ENCODE results near the gene CST7.

CST7 gene

DNA sequence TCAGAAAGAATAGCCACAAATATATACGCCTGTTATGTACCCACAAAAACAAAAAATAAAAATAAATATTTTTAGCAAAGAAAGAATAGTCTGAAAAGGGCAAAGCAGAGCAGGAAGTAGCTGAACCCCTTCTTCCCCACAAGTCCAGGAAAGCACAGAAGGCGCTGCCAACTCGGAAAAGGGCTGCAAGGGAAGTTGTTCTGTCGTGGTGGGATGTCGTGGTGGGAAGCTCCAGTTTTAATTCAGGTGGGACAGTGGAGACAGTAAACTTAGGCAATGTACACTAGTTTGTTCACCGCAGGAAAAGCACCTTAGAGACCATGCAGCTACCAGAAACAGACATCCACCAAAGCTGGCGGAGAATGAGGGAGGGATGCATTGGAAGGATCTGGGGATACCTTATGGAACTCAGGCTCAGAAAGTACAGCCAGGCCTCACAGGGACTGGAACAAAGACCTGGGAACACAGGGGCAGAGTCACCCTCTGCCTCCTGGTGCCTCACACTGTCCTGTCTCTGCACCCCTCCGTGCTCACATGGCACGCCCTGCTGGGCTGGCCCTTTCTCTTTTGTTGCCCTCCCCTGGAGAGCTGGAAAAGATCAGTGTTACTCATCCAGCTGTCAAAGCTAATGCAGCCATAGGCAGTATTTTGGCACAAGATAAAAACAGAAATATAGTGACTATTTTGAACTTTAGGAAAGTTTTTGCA lies 46.8 kb downstream of the CST7 start:
- Histone ChIP-seq H3K4me2 (ENCODE audit: low read length) (no peak overlapping the region), H4K20me1 (ENCODE audit: insufficient read depth, low read length) (no peaks in the 10 kb centered on the region), H3F3A (ENCODE audit: insufficient read depth, low read length) (no peaks in the 10 kb centered on the region), H3K9me3 (ENCODE audit: low read length) (no peaks in the 10 kb centered on the region), H3K9me2 (ENCODE audit: low read depth, low read length) (no peaks in the 10 kb centered on the region), H3K4me1 (ENCODE audit: insufficient read depth, low read length, severe bottlenecking) (peaks cover 32% of the 10 kb centered on the region), H3K27me3 (ENCODE audit: insufficient read depth, low read length) (no peaks in the 10 kb centered on the region), H3K27ac (ENCODE audit: low read depth, low read length, poor library complexity, severe bottlenecking) (no peak overlapping the region), H3K79me2 (ENCODE audit: insufficient read depth, low read length) (no peaks in the 10 kb centered on the region), H3K4me3 (ENCODE audit: low read depth, low read length, poor library complexity, severe bottlenecking) (no peak overlapping the region), H2AFZ (ENCODE audit: low read length) (no peak overlapping the region), H3K9ac (ENCODE audit: low read length) (no peak overlapping the region), H3K36me3 (ENCODE audit: insufficient read depth, low read length) (no peaks in the 10 kb centered on the region)
- TF ChIP-seq, protein P1, sequence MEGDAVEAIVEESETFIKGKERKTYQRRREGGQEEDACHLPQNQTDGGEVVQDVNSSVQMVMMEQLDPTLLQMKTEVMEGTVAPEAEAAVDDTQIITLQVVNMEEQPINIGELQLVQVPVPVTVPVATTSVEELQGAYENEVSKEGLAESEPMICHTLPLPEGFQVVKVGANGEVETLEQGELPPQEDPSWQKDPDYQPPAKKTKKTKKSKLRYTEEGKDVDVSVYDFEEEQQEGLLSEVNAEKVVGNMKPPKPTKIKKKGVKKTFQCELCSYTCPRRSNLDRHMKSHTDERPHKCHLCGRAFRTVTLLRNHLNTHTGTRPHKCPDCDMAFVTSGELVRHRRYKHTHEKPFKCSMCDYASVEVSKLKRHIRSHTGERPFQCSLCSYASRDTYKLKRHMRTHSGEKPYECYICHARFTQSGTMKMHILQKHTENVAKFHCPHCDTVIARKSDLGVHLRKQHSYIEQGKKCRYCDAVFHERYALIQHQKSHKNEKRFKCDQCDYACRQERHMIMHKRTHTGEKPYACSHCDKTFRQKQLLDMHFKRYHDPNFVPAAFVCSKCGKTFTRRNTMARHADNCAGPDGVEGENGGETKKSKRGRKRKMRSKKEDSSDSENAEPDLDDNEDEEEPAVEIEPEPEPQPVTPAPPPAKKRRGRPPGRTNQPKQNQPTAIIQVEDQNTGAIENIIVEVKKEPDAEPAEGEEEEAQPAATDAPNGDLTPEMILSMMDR (IDR thresholded peaks at IDR 0.05; ENCODE audit: low read length), result no peak
- TF ChIP-seq EZH2 (IDR thresholded peaks at IDR 0.05; ENCODE audit: borderline replicate concordance, low read length), result no peak

DNA sequence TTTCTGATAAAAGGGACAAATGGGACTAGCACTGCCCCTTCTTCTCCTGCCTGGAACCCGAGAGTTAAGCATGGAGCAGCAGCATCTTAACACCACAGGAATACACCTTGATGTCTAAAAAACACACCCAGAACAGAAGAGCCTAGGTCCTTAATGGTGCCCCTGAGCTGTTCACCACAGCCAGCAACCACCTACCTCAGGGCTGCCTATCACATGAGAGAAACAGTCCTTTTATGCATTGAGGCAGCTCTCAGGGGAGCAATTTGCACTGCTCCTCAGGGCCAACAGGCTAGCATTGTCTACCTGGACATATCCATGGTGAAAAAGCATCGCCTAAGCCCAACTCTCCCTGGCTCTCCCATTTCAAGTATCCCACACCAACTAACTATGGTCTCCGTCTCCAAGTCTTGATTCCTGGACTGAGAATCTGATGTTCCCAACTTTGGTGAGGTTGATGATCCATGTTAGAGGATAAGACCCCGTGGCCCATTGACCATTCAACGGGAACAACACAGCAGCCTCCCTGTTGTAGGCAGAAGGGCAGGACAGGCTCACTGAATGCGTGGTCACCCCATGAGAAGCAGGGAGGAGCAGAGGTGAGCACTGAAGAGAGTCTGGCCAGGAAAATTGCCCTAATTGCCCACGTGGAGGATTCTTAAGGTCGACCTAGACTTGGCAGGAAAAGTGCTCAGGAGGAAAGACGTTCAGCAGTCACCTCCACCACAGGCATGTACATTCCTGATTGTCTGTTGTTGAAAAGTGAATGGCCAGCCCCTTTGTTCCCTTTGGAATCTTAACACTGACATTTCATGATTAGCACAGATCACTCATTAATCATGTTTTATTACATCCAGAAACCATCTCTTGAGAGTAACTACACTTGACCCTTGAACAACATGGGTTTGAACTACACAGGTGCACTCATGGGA lies 47.6 kb downstream of the CST7 start:
- Histone ChIP-seq H2AFZ (ENCODE audit: low read length) (no peak overlapping the region), H3K4me3 (ENCODE audit: low read depth, low read length, poor library complexity, severe bottlenecking) (no peak overlapping the region)

DNA sequence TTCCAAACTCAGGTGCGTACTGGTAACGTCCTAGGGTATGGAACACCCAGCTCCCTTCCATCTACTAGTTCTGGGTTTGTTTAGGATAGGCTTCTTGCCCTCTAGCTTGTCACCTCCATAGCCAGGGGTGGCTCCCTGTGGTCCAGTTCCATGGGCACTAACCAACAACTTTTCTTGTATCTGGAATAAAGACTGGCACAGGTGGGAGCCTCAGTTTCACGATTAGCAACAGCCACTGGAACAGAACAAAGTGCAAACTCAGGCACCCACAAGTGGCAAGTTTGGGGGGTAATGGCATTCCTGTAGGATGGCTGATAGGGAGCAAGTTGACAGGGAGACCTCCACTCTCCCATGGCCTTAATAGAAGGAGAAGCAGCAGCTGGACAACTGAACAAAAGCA lies 49.1 kb downstream of the CST7 start:
- H3K27ac ChIP-seq (ENCODE audit: low read depth, low read length, poor library complexity, severe bottlenecking), result no peak overlapping the region
- no peak overlapping the region for H3K9ac ChIP-seq (ENCODE audit: low read length)
- H3K27me3 ChIP-seq (ENCODE audit: insufficient read depth, low read length), result no peaks in the 10 kb centered on the region
- TF ChIP-seq, protein P1 (IDR thresholded peaks at IDR 0.05; ENCODE audit: low read length), result no peak
- TF ChIP-seq EZH2 (IDR thresholded peaks at IDR 0.05; ENCODE audit: borderline replicate concordance, low read length), result no peak
- no peaks in the 10 kb centered on the region for H3K9me3 ChIP-seq (ENCODE audit: low read length)
- H3K9me2 ChIP-seq (ENCODE audit: low read depth, low read length), result no peaks in the 10 kb centered on the region
- peaks cover 17% of the 10 kb centered on the region for H3K4me1 ChIP-seq (ENCODE audit: insufficient read depth, low read length, severe bottlenecking)
- H3K79me2 ChIP-seq (ENCODE audit: insufficient read depth, low read length), result no peaks in the 10 kb centered on the region
- H3K4me3 ChIP-seq (ENCODE audit: low read depth, low read length, poor library complexity, severe bottlenecking), result no peak overlapping the region
- H2AFZ ChIP-seq (ENCODE audit: low read length), result no peak overlapping the region
- no peaks in the 10 kb centered on the region for H3F3A ChIP-seq (ENCODE audit: insufficient read depth, low read length)
- no peak overlapping the region for H3K4me2 ChIP-seq (ENCODE audit: low read length)
- no peaks in the 10 kb centered on the region for H4K20me1 ChIP-seq (ENCODE audit: insufficient read depth, low read length)
- no peaks in the 10 kb centered on the region for H3K36me3 ChIP-seq (ENCODE audit: insufficient read depth, low read length)

More for the DNA sequence above, 47.6 kb downstream of the CST7 start:
- no peaks in the 10 kb centered on the region for H3F3A ChIP-seq (ENCODE audit: insufficient read depth, low read length)
- H3K27ac ChIP-seq (ENCODE audit: low read depth, low read length, poor library complexity, severe bottlenecking), result no peak overlapping the region
- no peaks in the 10 kb centered on the region for H3K36me3 ChIP-seq (ENCODE audit: insufficient read depth, low read length)
- no peaks in the 10 kb centered on the region for H3K79me2 ChIP-seq (ENCODE audit: insufficient read depth, low read length)
- no peak overlapping the region for H3K9ac ChIP-seq (ENCODE audit: low read length)
- no peak for TF ChIP-seq EZH2 (IDR thresholded peaks at IDR 0.05; ENCODE audit: borderline replicate concordance, low read length)
- TF ChIP-seq, protein P1 (IDR thresholded peaks at IDR 0.05; ENCODE audit: low read length), result no peak
- H3K9me2 ChIP-seq (ENCODE audit: low read depth, low read length), result no peaks in the 10 kb centered on the region
- H3K27me3 ChIP-seq (ENCODE audit: insufficient read depth, low read length), result no peaks in the 10 kb centered on the region
- H4K20me1 ChIP-seq (ENCODE audit: insufficient read depth, low read length), result no peaks in the 10 kb centered on the region
- no peaks in the 10 kb centered on the region for H3K9me3 ChIP-seq (ENCODE audit: low read length)
- H3K4me1 ChIP-seq (ENCODE audit: insufficient read depth, low read length, severe bottlenecking), result peaks cover 23% of the 10 kb centered on the region
- no peak overlapping the region for H3K4me2 ChIP-seq (ENCODE audit: low read length)
